Activated naive CD4-positive, alpha-beta T cell treated with anti-CD3 and anti-CD28 coated beads for 36 hours (primary cell): ENCODE measurements around the gene FAM219B. TPM values are rescaled to one million over a fixed set of nuclear protein-coding genes. Genes with fewer than 3 reads are reported as not detected.
"Not testable (repeated sequence)": the region's sequence is repeated elsewhere in the genome, so short reads cannot be mapped to it uniquely, and the experiment has no call there.

Experiments used
- CTCF ChIA-PET: fragments of 350-600 bp; sonication (Branson Sonifier 250); formaldehyde crosslinking; loops from one replicate; lab custom pipeline; 2021; ENCODE audit warnings: antibody characterized with exemption; lab: Charles Lee
- DNase-seq: peaks from one replicate; pipeline ENCODE4 v3.0.0-alpha.2; 2020
- H3K27ac Mint-ChIP-seq: one replicate; pipeline ENCODE4 v1.8.0; 2021; ENCODE audit warnings: mild to moderate bottlenecking, mixed read lengths
- H3K27me3 Mint-ChIP-seq: one replicate; pipeline ENCODE4 v1.8.0; 2021; ENCODE audit warnings: low read depth, mixed read lengths
- H3K36me3 Mint-ChIP-seq: one replicate; pipeline ENCODE4 v1.8.0; 2021; ENCODE audit warnings: low read depth, mixed read lengths
- H3K4me1 Mint-ChIP-seq: one replicate; pipeline ENCODE4 v1.8.0; 2021; ENCODE audit warnings: low read depth, mixed read lengths
- H3K4me3 Mint-ChIP-seq: one replicate; pipeline ENCODE4 v1.8.0; 2021; ENCODE audit warnings: mild to moderate bottlenecking, moderate library complexity, mixed read lengths
- H3K9me3 Mint-ChIP-seq: one replicate; pipeline ENCODE4 v1.8.0; 2021; ENCODE audit warnings: mixed read lengths
- intact Hi-C: fragments of 100-400 bp; cut with micrococcal nuclease; formaldehyde crosslinking; loops from one replicate; pipeline ENCODE4 v1.15.1; 2023
- total RNA-seq, 2 experiments: library from RNA; stranded (reverse); gene quantifications; one replicate each; pipeline ENCODE4 v1.2.3, GENCODE V29; 2021

The FAM219B gene
- total RNA-seq, 2 experiments from 2014 or later, result 60.3 to 63.0 TPM

GRCh38 chr15:74889883-74890664, 16.6 kb downstream of the FAM219B start, which contains the start of gene MPI:
MPI (plus strand) TSS chr15:74890042; CDS start chr15:74890074, 32 bp downstream.
- no peaks in the 10 kb centered on the region for H3K27me3 Mint-ChIP-seq
- H3K4me3 Mint-ChIP-seq, result peak within 1 kb of the TSS; percentile 94
- peak; percentile 93 for DNase-seq
- peaks cover 26% of the 10 kb centered on the region for H3K36me3 Mint-ChIP-seq
- CTCF ChIA-PET, result interaction anchor here (2.2 to 2.3 kb wide), 2 partner anchors 11 to 16 kb away, joined by 7 to 22 read pairs; partner anchors contain the start of gene FAM219B
- no peaks in the 10 kb centered on the region for H3K9me3 Mint-ChIP-seq
- intact Hi-C loops, result loop anchor here (1.0 to 2.0 kb wide), 4 partner anchors 17 to 48 kb away; partner anchors contain the start of genes COX5A, FAM219B, SCAMP2 and ULK3
- peaks cover 43% of the 10 kb centered on the region for H3K4me1 Mint-ChIP-seq
- peak within 1 kb of the TSS; percentile 92 for H3K27ac Mint-ChIP-seq

GRCh38 chr15:74889390-74889882, 17.2 kb downstream of the FAM219B start:
- Mint-ChIP-seq H3K27me3 (no peaks in the 10 kb centered on the region), H3K27ac (peak overlapping the region; percentile 92), H3K9me3 (no peaks in the 10 kb centered on the region), H3K4me3 (peak overlapping the region; percentile 94), H3K36me3 (peaks cover 26% of the 10 kb centered on the region), H3K4me1 (peaks cover 43% of the 10 kb centered on the region)
- intact Hi-C loops, result loop anchor here (1.0 kb wide), 2 partner anchors 16 to 49 kb away; partner anchors contain the start of genes COX5A and SCAMP2
- DNase-seq, result peak; percentile 45
- CTCF ChIA-PET, result interaction anchor here (2.2 to 2.3 kb wide), 2 partner anchors 12 to 17 kb away, joined by 7 to 22 read pairs; partner anchors contain the start of gene FAM219B

- CTCF ChIA-PET, result interaction anchor here (2.2 to 2.3 kb wide), 2 partner anchors 13 to 18 kb away, joined by 7 to 22 read pairs; partner anchors contain the start of gene FAM219B
- intact Hi-C loops, result loop anchor here (1.0 kb wide), 2 partner anchors 15 to 50 kb away; partner anchors contain the start of genes COX5A and SCAMP2
- H3K4me1 Mint-ChIP-seq, result peaks cover 41% of the 10 kb centered on the region
- peak overlapping the region; percentile 94 for H3K4me3 Mint-ChIP-seq
- no peak for DNase-seq
- H3K27ac Mint-ChIP-seq, result peak overlapping the region; percentile 92
- no peaks in the 10 kb centered on the region for H3K27me3 Mint-ChIP-seq
- no peaks in the 10 kb centered on the region for H3K9me3 Mint-ChIP-seq
- H3K36me3 Mint-ChIP-seq, result peaks cover 24% of the 10 kb centered on the region
Observed at GRCh38 chr15:74888716-74889115, 17.9 kb downstream of the FAM219B start.

GRCh38 chr15:74887537-74888193, 19.0 kb downstream of the FAM219B start:
- H3K27me3 Mint-ChIP-seq, H3K4me3 Mint-ChIP-seq, H3K9me3 Mint-ChIP-seq, DNase-seq, intact Hi-C loops, H3K27ac Mint-ChIP-seq: not testable (repeated sequence)
- peaks cover 15% of the 10 kb centered on the region for H3K36me3 Mint-ChIP-seq
- CTCF ChIA-PET, result interaction anchor here (0.7 to 2.3 kb wide), 3 partner anchors 14 to 52 kb away, joined by 3 to 22 read pairs (median 4); no protein-coding TSS in a partner anchor
- peaks cover 30% of the 10 kb centered on the region for H3K4me1 Mint-ChIP-seq

GRCh38 chr15:74885461-74885860, 21.2 kb downstream of the FAM219B start:
- intact Hi-C loops, result no loop called here
- DNase-seq, result no peak
- H3K36me3 Mint-ChIP-seq, result peaks cover 2% of the 10 kb centered on the region
- H3K9me3 Mint-ChIP-seq, result peaks cover 3% of the 10 kb centered on the region
- no peak overlapping the region for H3K27ac Mint-ChIP-seq
- H3K4me1 Mint-ChIP-seq, result peaks cover 11% of the 10 kb centered on the region
- CTCF ChIA-PET, result interaction anchor here (0.6 to 1.8 kb wide), 3 partner anchors 17 to 251 kb away, joined by 3 to 11 read pairs (median 6); no protein-coding TSS in a partner anchor
- H3K27me3 Mint-ChIP-seq, result no peaks in the 10 kb centered on the region
- H3K4me3 Mint-ChIP-seq, result no peak overlapping the region

GRCh38 chr15:74884428-74885223, 22.0 kb downstream of the FAM219B start:
- CTCF ChIA-PET, result interaction anchor here (1.8 kb wide), 1 partner anchor 17 kb away, joined by 11 read pairs; no protein-coding TSS in a partner anchor
- H3K4me1 Mint-ChIP-seq, result peaks cover 9% of the 10 kb centered on the region
- intact Hi-C loops, result no loop called here
- H3K4me3 Mint-ChIP-seq, result no peak overlapping the region
- no peak overlapping the region for H3K27ac Mint-ChIP-seq
- H3K27me3 Mint-ChIP-seq, result no peaks in the 10 kb centered on the region
- no peak for DNase-seq
- H3K36me3 Mint-ChIP-seq, result no peaks in the 10 kb centered on the region
- H3K9me3 Mint-ChIP-seq, result peaks cover 3% of the 10 kb centered on the region

- peaks cover 3% of the 10 kb centered on the region for H3K9me3 Mint-ChIP-seq
- intact Hi-C loops, result no loop called here
- no peak overlapping the region for H3K4me3 Mint-ChIP-seq
- no peak for DNase-seq
- peaks cover 1% of the 10 kb centered on the region for H3K4me1 Mint-ChIP-seq
- H3K36me3 Mint-ChIP-seq, result no peaks in the 10 kb centered on the region
- no peak overlapping the region for H3K27ac Mint-ChIP-seq
- no peaks in the 10 kb centered on the region for H3K27me3 Mint-ChIP-seq
- CTCF ChIA-PET, result interaction anchor here (1.2 to 5.4 kb wide), 3 partner anchors 12 to 25 kb away, joined by 3 to 27 read pairs (median 7); no protein-coding TSS in a partner anchor
Observed at GRCh38 chr15:74882528-74882927, 24.1 kb downstream of the FAM219B start.

GRCh38 chr15:74878273-74878672, 28.4 kb downstream of the FAM219B start:
- CTCF ChIA-PET, result no interaction called here
- H3K27me3 Mint-ChIP-seq, result no peaks in the 10 kb centered on the region

GRCh38 chr15:74873756-74874424, 32.8 kb downstream of the FAM219B start:
- CTCF ChIA-PET, result interaction anchor here (0.7 to 5.3 kb wide), 4 partner anchors 9 to 104 kb away, joined by 4 to 23 read pairs (median 5); no protein-coding TSS in a partner anchor
- H3K36me3 Mint-ChIP-seq, result peaks cover 7% of the 10 kb centered on the region
- no peaks in the 10 kb centered on the region for H3K9me3 Mint-ChIP-seq
- intact Hi-C loops, result loop anchor here (1.0 to 10.0 kb wide), 6 partner anchors 15 to 578 kb away; partner anchors contain the start of genes ARID3B, C15orf39, FAM219B and SIN3A
- peak overlapping the region; percentile 71 for H3K27ac Mint-ChIP-seq
- no peaks in the 10 kb centered on the region for H3K27me3 Mint-ChIP-seq
- H3K4me3 Mint-ChIP-seq, result peak overlapping the region; percentile 98
- H3K4me1 Mint-ChIP-seq, result peaks cover 36% of the 10 kb centered on the region
- peak; percentile 29 for DNase-seq

More at GRCh38 chr15:74878273-74878672, 28.4 kb downstream of the FAM219B start:
- no peaks in the 10 kb centered on the region for H3K36me3 Mint-ChIP-seq
- H3K4me3 Mint-ChIP-seq, result no peak overlapping the region
- H3K27ac Mint-ChIP-seq, result no peak overlapping the region
- no peak for DNase-seq
- no peaks in the 10 kb centered on the region for H3K4me1 Mint-ChIP-seq
- peaks cover 3% of the 10 kb centered on the region for H3K9me3 Mint-ChIP-seq
- intact Hi-C loops, result loop anchor here (10.0 kb wide), 1 partner anchor 327 kb away; the partner anchor contains the start of gene C15orf39

- Mint-ChIP-seq H3K4me3 (peak within 1 kb of the TSS; percentile 98), H3K9me3 (no peaks in the 10 kb centered on the region), H3K36me3 (peaks cover 8% of the 10 kb centered on the region), H3K27me3 (no peaks in the 10 kb centered on the region), H3K27ac (peak within 1 kb of the TSS; percentile 92), H3K4me1 (peaks cover 42% of the 10 kb centered on the region)
- CTCF ChIA-PET, result interaction anchor here (0.9 to 5.3 kb wide), 3 partner anchors 27 to 104 kb away, joined by 4 to 23 read pairs (median 6); no protein-coding TSS in a partner anchor
- peak; percentile 92 for DNase-seq
- intact Hi-C loops, result loop anchor here (1.0 to 10.0 kb wide), 6 partner anchors 16 to 579 kb away; partner anchors contain the start of genes ARID3B, C15orf39, FAM219B and SIN3A
Observed at GRCh38 chr15:74873036-74873755, 33.5 kb downstream of the FAM219B start, which contains the start of gene SCAMP2. SCAMP2 (minus strand) TSS chr15:74873365; CDS start chr15:74873255, 110 bp downstream.
